ENCODE data around the gene CYTH3.
"Not testable (repeated sequence)": the region's sequence is repeated elsewhere in the genome, so short reads cannot be mapped to it uniquely, and the experiment has no call there.

The CYTH3 gene

DNA sequence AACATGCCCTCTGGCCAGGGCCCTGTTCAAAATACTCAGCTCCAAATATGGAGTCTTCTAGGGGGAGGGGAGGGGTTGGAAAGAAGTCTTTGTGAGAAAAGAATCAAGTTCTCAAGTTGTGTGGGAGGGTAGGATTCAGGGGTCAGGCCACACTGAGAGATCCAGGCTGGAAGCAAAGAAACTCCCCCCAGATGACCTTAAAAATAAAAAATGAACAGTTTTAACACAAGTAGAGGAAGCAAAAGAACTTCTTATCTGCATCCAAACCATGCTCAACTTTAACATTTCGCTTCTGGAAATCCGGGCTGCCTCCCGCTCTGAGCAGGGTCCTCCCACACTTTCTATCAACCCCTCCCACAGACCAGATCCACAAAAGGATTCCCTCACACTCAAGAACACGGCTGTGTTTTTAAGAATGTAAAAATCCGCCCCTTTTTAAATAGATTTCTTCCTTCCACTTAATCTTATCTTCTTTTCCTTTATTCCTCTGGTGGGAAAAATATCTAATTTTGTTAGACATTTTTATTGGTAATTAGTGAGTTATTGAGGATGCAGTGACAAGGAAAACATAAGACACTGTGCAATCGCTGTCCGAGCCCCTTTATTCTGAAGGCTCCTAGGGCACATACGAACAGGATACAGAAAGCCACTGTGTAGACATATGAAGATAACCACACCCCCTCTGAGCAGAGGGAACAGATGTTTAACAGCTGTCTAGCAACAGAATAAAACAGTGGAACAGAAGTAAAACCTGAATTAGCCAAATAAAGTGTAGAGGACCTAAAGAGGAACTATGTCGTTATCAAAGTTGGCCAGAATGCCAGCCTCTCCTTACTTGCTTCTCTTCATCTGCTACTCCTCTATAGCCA, 43.8 kb downstream of the CYTH3 start:
- peak; percentile 12 for DNase-seq

DNA sequence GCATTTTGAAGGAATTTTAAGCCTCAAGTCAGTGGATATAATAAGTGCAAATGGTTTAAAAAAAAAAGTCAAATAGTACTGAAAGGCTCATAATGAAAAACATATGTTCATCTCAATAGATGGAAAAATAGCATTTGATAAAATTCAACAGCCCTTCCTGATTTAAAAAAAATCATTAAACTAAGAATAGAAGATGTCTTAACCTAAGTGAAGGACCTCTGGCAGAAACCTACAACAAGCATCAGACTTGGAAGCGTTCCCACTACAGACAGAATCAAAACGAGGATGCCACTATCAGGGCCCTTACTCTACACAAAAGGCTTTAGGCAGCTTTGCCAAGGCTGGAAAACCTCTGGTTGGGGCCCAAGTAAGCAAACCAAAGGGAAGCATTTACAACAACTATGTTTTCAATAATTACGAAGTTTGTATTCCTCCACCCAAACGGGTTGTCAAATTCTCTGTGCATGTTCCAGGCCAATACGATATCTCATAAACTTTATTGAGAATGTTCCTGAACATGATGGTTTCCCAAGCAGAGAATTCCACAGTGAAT, 45.1 kb downstream of the CYTH3 start:
- DNase-seq, result no peak

DNA sequence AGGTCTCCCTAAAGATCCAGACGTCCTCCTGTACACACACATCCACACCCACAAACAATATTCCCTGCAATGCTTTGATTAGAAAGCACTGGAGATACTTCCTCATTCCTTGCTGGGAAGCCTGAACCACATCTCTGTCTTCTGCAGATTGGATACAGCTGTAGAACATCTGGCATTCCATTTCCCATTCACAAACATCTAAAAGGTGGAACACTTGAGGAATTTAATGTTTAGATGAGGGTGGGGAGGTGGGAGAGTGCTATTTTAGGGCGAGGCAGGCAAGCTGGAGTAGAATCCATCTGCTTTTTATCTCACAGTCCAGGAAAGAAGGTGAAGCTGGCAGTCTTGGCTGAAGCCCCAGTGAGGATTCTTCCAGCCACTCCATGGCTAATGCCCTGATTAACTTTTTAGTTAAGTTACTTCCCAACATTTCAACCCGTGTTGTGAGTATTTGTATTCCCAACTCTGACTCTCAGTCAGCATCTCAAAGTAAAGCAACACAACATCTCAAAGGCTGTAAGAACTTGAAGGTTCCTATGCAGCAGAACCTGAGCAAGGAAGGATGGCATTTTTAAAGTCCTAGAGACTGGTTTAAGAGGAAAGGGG, 46.1 kb downstream of the CYTH3 start:
- no peak for DNase-seq

GRCh38 chr7:6223411-6223810, 49.0 kb downstream of the CYTH3 start:
- DNase-seq, result not testable (repeated sequence)

GRCh38 chr7:6223010-6223409, 49.4 kb downstream of the CYTH3 start:
- DNase-seq, result not testable (repeated sequence)

DNA sequence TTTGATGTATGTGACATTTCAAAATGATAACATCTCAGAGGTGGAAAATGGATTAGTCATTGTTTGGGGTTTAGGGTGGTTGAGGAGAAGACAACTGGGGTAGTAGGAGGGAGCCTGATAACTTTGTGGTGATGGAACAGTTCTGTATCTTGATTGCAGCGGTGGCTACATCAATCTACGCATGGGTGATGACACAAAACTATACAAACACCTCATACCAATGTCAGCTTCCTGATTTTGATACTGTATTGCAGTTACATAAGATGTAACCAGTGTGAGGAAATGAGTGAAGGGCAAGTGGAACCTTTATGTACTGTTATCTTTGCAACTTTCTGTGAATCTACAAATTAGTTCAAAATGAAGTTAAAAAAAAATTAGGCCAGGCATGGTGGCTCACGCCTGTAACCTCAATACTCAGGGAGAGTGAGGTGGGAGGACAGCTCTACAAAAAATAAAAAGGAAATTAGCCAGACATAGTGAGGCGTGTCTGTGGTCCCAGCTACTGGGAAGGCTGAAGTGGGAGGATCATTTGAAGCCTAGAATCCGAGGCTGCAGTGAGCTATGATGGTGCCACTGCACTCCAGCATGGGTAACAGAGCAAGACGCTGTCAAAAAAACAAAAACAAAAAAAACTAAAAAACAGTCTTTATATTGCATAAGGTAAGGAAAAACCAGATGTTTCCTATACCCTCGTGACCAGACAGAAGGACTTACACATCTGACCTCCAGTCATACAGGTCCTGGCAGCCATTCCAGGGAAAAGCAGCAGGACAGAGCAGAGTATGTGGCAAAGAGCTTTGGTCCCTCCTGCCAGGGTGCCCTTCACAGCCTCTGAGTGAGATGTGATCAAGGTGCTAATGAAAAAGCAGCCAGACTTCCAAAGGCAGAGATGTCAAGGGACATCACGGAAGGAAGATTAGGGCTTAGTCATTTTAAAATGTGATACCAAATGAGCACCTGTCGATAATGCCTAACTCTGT, 50.8 kb downstream of the CYTH3 start:
- no peak for DNase-seq

- DNase-seq, result no peak
Measured at GRCh38 chr7:6218329-6218728, 54.1 kb downstream of the CYTH3 start.

DNA sequence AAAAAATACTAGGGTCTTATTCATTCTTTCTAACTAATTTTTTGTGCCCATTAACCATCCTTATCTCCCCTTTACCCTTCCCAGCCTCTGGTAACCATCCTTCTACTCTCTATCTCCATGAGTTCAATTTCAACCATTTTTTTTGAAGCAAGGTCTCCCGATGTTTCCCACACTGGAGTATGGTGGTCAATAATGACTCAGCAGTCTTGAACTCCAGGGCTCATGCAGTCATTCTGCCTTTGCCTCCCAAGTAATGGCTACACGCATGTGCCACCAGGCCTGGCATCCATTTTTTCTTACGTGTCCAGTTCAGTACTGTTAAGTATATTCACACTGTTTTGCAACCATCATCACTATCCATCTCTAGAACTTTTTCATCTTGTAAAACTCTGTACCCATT, 60.4 kb downstream of the CYTH3 start:
- no peak for DNase-seq

DNA sequence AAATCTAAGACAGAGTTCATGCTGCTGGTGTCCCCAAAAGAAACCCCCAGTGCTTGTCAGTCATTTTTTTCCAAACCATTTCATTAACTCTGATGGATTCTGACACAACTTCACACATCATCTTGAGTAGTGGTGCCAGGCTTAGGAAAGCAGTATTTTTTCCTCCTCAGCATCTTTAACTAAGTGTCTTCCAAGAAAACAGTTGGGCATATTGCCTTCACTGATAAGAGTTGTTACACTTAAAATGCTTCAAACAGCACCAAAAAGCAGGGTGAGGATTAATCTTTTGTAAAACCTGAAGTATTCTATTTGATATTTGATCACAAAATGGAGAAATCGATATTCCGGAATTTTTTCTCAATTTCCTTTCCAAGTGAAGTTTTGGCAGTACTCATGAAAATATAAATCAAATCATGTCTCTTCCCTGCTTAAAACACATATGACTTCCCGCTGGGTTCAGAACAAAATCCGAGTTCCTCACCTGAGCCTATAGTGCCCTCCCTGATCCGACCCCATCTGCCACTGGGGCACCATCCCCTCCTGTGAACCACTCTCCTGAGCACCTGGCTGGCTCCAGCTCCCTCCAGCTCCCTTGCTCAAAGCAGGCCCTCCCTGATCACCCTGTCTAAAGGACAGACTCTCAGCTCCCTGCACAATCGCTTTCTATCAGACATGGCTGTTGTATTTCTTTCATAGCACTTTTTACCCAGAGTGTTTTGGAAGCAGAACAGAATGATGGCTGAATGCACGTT, 61.6 kb downstream of the CYTH3 start:
- peak; percentile 70 for DNase-seq

DNA sequence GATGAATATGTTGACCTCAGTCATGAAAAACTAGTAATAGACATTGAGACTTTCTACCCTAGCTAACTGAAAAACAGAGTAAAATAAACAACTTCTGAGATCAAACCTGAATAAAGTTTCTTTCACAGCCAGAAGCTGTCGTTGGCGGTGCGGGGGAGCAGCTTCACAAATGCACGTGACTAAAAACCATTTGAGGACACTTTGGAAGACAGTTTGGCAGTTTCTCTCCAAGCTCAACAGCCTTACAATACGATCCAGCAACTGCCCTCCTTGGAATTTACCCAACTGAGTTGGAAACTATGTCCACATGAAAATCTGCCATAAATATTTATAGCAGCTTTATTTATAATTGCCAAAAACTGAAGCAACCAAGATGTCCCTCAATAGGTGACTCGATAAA, 63.1 kb downstream of the CYTH3 start:
- no peak for DNase-seq

DNA sequence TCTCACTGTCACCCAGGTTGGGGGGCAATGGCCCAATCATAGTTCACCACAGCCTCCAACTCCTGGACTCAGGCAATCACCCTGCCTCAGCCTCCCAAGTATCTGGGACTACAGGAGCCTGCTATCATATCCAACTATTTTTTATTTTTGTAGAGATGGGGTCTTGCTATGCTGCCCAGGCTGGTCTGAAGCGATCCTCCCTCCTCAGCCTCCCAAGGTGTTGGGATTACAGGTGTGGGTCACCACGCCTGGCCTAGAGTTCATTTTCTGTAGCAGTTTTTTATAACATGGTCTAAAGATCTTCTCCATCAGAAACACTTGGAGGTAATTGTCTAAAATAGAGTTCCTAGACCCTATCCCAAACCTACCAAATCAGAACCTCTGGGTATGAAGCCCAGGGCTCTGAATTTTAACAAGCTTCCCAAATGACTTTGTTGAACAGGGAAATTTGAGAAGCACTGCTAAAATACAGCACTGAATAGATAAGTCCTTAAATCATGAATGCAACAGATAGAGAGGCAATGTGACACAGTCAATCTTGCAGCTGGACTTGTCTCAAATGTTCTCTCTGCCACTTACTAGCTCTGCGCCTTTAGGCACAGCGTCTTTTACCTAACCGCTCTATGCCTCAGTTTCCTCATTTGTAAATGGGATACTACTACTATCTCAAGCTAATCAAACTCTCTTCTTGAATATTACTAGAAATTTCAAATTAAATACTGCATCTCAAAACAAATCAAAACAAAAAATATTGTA, 63.7 kb downstream of the CYTH3 start:
- no peak for DNase-seq

DNA sequence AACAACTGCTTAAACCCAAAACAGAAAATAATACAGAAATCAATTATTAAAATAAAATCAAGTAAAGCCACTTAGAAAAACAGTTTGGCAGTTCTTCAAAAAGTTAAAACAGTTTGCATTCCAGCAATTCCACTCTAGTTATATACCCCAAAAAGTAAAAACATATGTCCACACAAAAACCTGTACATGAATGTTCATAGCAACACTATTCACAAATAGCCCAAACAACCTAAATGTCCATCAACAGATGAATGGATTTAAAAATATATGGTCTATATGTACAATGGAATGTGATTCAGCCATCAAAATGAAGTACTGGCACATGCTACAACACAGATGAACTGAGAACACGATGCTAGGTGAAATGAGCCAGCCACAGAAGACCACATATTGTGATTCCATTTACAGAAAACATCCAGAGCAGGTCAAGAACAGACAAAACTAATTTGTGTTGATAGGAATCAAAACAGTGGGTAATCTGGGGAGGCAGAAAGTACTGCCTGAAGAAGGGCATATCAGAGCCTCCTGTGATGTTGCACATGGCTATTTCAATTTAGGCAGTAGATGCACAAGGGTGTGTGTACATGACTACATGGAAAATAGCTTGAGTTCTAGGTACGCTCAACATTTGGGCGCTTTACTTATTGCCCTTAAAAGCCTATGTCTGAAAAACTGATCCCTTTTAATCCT, 66.3 kb downstream of the CYTH3 start:
- no peak for DNase-seq

DNA sequence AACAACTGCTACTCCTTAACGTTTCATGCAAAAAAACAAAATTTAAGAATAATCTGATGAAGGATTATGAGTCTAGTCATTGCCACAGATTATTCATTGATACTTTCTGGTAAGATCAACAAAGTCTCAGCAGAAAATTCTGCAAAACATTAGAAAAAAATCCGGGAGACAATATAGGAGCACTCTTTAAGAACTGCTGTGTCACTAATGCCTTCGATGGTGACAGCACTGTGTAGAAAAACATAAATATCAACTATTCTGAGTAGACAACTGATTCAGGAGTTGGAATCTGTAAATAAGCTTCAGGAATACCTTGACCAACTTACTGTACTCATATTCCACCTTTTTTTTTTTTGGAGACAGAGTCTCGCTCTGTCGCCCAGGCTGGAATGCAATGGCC, 69.0 kb downstream of the CYTH3 start:
- DNase-seq, result no peak

DNA sequence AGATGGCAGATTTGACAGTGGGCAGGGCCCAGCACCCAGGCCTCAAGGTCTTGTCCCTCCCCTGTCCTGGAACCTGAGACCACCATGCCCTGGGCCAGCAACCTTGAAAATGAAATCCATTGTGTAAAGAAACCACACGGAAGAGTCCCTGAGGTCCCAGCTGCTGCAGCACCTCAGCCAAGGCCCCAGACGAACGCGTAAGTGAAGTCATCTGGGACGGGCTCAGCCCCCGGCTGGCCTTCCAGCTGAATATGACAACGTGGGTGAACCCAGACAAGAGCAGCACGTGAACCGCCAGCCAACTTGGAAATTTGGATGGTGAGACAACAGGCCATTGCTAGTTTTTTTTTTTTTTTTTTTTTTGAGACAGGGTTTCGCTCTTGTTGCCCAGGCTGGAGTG, 70.3 kb downstream of the CYTH3 start:
- no peak for DNase-seq

DNA sequence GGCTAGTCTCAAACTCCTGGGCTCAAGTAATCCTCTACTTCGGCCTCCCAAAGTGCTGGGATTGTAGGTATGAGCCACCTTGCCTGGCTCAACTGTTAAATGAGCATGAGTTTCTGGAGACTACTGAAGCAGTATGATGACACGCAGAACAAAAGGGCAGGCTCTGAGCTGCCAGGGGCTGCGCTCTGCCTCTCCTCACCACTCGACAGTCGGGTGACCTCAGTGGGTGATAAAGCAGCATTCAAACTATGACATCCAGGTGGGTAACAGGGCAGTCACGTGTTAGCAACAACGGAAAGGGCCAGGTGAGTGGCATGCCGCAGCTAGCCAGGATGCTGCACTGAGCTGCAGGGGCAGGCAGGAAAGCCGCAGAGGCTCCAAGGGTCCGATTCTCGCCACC, 71.5 kb downstream of the CYTH3 start:
- DNase-seq, result no peak

- no peak for DNase-seq
Measured at GRCh38 chr7:6198689-6199595, 73.5 kb downstream of the CYTH3 start.

DNA sequence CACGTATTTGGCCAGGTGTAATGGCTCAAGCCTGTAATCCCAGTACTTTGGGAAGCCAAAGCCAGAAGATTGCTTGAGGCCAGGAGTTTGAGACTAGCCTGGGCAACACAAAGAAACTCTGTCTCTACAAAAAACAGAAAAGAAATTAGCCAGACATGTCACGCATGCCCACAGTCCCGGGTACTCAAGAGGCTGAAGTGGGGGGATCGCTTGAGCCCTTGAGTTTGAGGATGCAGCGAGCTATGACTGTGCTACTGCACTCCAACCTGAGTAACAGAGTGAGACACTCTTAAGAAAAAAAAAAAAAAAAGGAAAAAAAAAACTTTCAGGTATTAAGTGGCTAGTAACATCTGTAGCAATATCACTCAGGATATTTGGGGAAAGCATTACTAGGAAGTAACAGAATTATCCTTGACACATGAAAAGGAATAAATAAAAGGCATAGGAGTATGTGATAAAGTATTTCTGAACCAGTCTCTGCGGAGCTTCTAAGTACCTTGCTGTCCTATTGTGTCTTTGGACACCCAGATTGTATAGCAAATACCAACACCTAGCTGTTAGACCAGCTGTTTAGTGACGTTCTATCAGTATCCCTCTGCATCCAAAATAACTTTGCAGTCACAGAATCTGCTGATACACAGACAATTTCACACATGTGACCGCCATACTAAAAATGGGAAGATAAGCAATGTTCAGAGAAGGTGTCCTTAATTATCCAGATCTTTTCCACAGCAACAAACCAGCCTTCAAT, 74.4 kb downstream of the CYTH3 start:
- peak; percentile 31 for DNase-seq

- DNase-seq, result no peak
Measured at GRCh38 chr7:6193709-6194108, 78.7 kb downstream of the CYTH3 start.

DNA sequence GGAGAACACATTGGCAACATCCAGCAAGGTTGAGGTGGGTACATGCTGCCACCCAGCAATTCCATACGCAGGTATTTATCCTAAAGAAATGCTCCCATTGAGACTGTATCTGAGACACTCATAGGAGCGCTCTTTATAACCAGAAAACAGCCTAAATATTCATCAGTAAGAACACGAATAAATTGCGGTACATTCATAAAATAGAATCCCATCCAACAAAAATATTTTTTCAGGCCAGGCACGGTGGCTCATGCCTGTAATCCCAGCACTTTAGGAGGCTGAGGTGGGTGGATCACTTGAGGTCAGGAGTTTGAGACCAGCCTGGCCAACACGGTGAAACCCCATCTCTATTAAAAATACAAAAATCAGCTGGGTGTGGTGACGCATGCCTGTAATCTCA, 81.9 kb downstream of the CYTH3 start:
- not testable (repeated sequence) for DNase-seq
